PC-3 (cell line): ENCODE measurements around the gene CTNNA3.

Source experiments
- EZH2 ChIP-seq: fragments of 300-600 bp; sonication (generic); IDR thresholded peaks from one replicate; pipeline ENCODE4 v1.6.1; 2017; ENCODE audit warnings: antibody characterized with exemption, mild to moderate bottlenecking, low read length; ENCODE audit not compliant: unreplicated experiment
- TF ChIP-seq, protein P1 (sequence below): fragments of 300-600 bp; sonication (generic); conservative IDR thresholded peaks from 2 replicates; pipeline ENCODE4 v1.5.1; 2017; ENCODE audit warnings: antibody characterized with exemption, low read depth, mild to moderate bottlenecking, low read length

DNA sequence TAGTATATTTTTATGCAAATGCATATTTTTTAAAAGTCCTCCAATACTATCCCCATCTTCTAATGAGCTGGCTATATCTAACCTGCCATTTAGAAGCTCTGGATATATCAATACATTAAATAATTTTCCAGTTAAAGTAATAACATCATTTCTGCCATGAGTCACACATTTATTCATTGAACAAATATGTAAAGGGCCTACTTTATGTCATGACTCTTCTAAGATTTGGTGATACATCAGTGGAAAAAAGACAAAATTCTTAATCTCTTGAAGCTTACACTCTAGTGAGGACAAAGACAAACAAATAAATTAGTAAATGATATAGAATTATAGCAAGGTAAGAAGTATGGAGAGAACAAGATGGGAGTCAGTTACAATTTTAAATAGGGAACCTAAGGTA, 1487.0 kb downstream of the CTNNA3 start:
- TF ChIP-seq EZH2: no peak
- TF ChIP-seq, protein P1, sequence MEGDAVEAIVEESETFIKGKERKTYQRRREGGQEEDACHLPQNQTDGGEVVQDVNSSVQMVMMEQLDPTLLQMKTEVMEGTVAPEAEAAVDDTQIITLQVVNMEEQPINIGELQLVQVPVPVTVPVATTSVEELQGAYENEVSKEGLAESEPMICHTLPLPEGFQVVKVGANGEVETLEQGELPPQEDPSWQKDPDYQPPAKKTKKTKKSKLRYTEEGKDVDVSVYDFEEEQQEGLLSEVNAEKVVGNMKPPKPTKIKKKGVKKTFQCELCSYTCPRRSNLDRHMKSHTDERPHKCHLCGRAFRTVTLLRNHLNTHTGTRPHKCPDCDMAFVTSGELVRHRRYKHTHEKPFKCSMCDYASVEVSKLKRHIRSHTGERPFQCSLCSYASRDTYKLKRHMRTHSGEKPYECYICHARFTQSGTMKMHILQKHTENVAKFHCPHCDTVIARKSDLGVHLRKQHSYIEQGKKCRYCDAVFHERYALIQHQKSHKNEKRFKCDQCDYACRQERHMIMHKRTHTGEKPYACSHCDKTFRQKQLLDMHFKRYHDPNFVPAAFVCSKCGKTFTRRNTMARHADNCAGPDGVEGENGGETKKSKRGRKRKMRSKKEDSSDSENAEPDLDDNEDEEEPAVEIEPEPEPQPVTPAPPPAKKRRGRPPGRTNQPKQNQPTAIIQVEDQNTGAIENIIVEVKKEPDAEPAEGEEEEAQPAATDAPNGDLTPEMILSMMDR: no peak
